HepG2 (cell line): ENCODE data around the gene TTC6. TPM values are rescaled to one million over a fixed set of nuclear protein-coding genes. Genes with fewer than 3 reads are reported as not detected.

ENCODE experiments used
- ERF ChIP-seq: IDR thresholded peaks from 2 replicates; pipeline ENCODE4 v1.6.1; 2018; ENCODE audit warnings: missing biosample characterization, missing genetic modification reagents
- FLYWCH1 ChIP-seq: sonication (generic); formaldehyde crosslinking; IDR thresholded peaks from 2 replicates; pipeline ENCODE4 v1.8.1; 2023; ENCODE audit warnings: mild to moderate bottlenecking, missing genetic modification reagents
- FOXA1 ChIP-seq, 2 experiments: fragments of 450-650 bp in 1 of 2; sonication (generic) in 1 of 2; formaldehyde crosslinking in 1 of 2; IDR thresholded peaks; 2 replicates each; pipeline versions ENCODE4 v1.4.0 to v1.6.1; 2016 to 2020; ENCODE audit warnings: missing genetic modification reagents in 1 of 2
- KMT2B ChIP-seq: IDR thresholded peaks from 2 replicates; pipeline ENCODE4 v1.6.1; 2016; ENCODE audit warnings: missing genetic modification reagents, missing compliant biosample characterization
- ZFP90 ChIP-seq: sonication (generic); formaldehyde crosslinking; IDR thresholded peaks from 2 replicates; pipeline ENCODE4 v1.8.0; 2022; ENCODE audit warnings: missing genetic modification reagents, mild to moderate bottlenecking, inconsistent platforms, borderline replicate concordance
- ZMYM3 ChIP-seq: sonication (generic); formaldehyde crosslinking; IDR thresholded peaks from 2 replicates; pipeline ENCODE4 v1.5.1; 2020; ENCODE audit warnings: mild to moderate bottlenecking, missing genetic modification reagents
- ZNF3 ChIP-seq: IDR thresholded peaks from 2 replicates; pipeline ENCODE4 v1.7.0; 2017; ENCODE audit warnings: inconsistent platforms
- ZNF614 ChIP-seq: IDR thresholded peaks from 2 replicates; pipeline ENCODE4 v1.6.1; 2018; ENCODE audit warnings: missing biosample characterization, missing genetic modification reagents, inconsistent platforms, borderline replicate concordance
- ZNF713 ChIP-seq: sonication (generic); formaldehyde crosslinking; IDR thresholded peaks from 2 replicates; pipeline ENCODE4 v1.4.0; 2020; ENCODE audit warnings: mild to moderate bottlenecking, missing genetic modification reagents
- polyA plus RNA-seq, 8 experiments: library from polyadenylated mRNA; depleted of rRNA in 3 of 8; stranded (reverse) in 7 of 8; unstranded in 1 of 8; fragments of >200 nt; fragmentation: Illumina TruSeq in 4 of 8; extraction: Trizol in 4 of 8; gene quantifications; 2 replicates each; pipeline versions ENCODE4 v1.2.1 to v1.2.3, GENCODE V29; 2011 to 2016; ENCODE audit warnings: low read depth in 4 of 8, missing spikeins in 1 of 8, mixed read lengths in 1 of 8; ENCODE audit not compliant: insufficient read depth in 1 of 8
- total RNA-seq, 5 experiments: library from RNA; depleted of rRNA; stranded (reverse); fragments of >200 nt; fragmentation: Illumina TruSeq; extraction: Trizol; gene quantifications; 2 replicates each; pipeline ENCODE4 v1.2.3, GENCODE V29; 2016; ENCODE audit warnings: low read depth in 1 of 5
- TF ChIP-seq, protein P1 (sequence below), 2 experiments: fragments of 450-650 bp in 1 of 2; sonication (generic) in 1 of 2; formaldehyde crosslinking in 1 of 2; IDR thresholded peaks; 2 replicates each; pipeline versions ENCODE4 v1.6.1 to v1.8.0; 2016 to 2022; ENCODE audit warnings: antibody characterized with exemption in 1 of 2, mild to moderate bottlenecking in 1 of 2, missing genetic modification reagents in 1 of 2
- TF ChIP-seq, protein P2 (sequence below): sonication (generic); formaldehyde crosslinking; IDR thresholded peaks from 2 replicates; pipeline ENCODE4 v1.5.1; 2020; ENCODE audit warnings: mild to moderate bottlenecking, moderate library complexity, missing genetic modification reagents
- TF ChIP-seq, protein P3 (sequence below): sonication (generic); formaldehyde crosslinking; IDR thresholded peaks from 2 replicates; pipeline ENCODE4 v1.4.0; 2020; ENCODE audit warnings: missing genetic modification reagents
- TF ChIP-seq, protein P4 (sequence below): sonication (generic); formaldehyde crosslinking; IDR thresholded peaks from 2 replicates; pipeline ENCODE4 v1.5.1; 2020; ENCODE audit warnings: missing genetic modification reagents, mild to moderate bottlenecking, borderline replicate concordance

Gene TTC6
- total and polyA plus RNA-seq, 2 of the 13 experiments (the other 11 are each of a cell fraction or from before 2014, with no cell fraction given): 9.3 to 27.4 TPM

DNA sequence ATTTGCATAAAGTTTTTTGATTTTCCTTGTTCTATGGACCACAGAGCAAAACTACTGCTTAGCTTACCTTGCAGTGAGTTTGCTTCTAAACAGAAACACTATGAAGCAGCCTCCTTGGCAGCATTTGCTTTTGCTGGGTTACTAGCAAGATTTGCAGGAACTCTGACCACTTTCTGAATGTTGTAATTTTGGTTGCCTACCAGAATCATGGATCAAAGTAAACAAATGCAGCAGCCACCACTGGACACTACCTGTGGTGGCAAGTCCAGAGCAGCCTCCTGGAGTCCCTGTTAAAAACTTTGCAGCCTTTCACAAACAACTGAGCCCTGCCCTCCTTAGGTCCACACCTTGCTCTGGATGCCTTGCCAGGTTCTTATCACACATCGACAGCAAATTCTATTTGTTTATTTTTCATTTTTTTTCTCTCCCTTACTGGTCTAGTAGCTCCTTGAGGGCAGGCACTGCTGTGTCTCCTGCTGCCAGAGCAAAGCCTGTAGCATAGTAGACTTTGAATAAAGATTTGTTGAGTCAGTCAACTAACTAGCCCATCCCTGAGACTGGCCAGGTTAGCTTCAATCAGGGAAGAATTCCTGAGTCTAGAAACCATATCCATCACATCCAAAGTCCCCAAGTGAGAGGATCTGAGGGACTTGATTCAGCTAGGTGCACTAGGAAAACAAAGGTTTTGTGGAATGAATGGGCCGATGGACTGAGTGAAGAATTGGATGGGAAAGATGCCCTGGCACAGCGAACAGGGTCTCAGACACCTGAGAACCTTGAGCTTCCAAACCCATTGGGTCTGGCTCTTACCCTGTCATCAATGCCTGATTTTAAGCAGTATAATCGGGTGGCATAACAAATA, 5.7 kb downstream of the TTC6 start (continued):
- TF ChIP-seq, protein P1, sequence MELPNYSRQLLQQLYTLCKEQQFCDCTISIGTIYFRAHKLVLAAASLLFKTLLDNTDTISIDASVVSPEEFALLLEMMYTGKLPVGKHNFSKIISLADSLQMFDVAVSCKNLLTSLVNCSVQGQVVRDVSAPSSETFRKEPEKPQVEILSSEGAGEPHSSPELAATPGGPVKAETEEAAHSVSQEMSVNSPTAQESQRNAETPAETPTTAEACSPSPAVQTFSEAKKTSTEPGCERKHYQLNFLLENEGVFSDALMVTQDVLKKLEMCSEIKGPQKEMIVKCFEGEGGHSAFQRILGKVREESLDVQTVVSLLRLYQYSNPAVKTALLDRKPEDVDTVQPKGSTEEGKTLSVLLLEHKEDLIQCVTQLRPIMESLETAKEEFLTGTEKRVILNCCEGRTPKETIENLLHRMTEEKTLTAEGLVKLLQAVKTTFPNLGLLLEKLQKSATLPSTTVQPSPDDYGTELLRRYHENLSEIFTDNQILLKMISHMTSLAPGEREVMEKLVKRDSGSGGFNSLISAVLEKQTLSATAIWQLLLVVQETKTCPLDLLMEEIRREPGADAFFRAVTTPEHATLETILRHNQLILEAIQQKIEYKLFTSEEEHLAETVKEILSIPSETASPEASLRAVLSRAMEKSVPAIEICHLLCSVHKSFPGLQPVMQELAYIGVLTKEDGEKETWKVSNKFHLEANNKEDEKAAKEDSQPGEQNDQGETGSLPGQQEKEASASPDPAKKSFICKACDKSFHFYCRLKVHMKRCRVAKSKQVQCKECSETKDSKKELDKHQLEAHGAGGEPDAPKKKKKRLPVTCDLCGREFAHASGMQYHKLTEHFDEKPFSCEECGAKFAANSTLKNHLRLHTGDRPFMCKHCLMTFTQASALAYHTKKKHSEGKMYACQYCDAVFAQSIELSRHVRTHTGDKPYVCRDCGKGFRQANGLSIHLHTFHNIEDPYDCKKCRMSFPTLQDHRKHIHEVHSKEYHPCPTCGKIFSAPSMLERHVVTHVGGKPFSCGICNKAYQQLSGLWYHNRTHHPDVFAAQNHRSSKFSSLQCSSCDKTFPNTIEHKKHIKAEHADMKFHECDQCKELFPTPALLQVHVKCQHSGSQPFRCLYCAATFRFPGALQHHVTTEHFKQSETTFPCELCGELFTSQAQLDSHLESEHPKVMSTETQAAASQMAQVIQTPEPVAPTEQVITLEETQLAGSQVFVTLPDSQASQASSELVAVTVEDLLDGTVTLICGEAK (IDR thresholded peaks at IDR 0.05): no peak
- TF ChIP-seq, protein P1 (CRISPR knock-in tag; IDR thresholded peaks at IDR 0.05): peak; percentile 65; the same call in 1 of the 2 replicates
- TF ChIP-seq, protein P2, sequence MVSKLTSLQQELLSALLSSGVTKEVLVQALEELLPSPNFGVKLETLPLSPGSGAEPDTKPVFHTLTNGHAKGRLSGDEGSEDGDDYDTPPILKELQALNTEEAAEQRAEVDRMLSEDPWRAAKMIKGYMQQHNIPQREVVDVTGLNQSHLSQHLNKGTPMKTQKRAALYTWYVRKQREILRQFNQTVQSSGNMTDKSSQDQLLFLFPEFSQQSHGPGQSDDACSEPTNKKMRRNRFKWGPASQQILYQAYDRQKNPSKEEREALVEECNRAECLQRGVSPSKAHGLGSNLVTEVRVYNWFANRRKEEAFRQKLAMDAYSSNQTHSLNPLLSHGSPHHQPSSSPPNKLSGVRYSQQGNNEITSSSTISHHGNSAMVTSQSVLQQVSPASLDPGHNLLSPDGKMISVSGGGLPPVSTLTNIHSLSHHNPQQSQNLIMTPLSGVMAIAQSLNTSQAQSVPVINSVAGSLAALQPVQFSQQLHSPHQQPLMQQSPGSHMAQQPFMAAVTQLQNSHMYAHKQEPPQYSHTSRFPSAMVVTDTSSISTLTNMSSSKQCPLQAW (CRISPR knock-in tag): 0 out of 2 replicates have a peak, but pooled peaks have one; percentile 18
- TF ChIP-seq FOXA1 (IDR thresholded peaks at IDR 0.05): no peak
- TF ChIP-seq FOXA1 (CRISPR knock-in tag; IDR thresholded peaks at IDR 0.05): 0 out of 2 replicates have a peak, but pooled peaks have one; percentile 33
- TF ChIP-seq ERF (CRISPR knock-in tag): peak; percentile 32; the same call in 1 of the 2 replicates
- no peak for TF ChIP-seq KMT2B (CRISPR knock-in tag)
- TF ChIP-seq, protein P3, sequence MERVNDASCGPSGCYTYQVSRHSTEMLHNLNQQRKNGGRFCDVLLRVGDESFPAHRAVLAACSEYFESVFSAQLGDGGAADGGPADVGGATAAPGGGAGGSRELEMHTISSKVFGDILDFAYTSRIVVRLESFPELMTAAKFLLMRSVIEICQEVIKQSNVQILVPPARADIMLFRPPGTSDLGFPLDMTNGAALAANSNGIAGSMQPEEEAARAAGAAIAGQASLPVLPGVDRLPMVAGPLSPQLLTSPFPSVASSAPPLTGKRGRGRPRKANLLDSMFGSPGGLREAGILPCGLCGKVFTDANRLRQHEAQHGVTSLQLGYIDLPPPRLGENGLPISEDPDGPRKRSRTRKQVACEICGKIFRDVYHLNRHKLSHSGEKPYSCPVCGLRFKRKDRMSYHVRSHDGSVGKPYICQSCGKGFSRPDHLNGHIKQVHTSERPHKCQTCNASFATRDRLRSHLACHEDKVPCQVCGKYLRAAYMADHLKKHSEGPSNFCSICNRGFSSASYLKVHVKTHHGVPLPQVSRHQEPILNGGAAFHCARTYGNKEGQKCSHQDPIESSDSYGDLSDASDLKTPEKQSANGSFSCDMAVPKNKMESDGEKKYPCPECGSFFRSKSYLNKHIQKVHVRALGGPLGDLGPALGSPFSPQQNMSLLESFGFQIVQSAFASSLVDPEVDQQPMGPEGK (CRISPR knock-in tag): 0 out of 2 replicates have a peak, but pooled peaks have one; percentile 9
- no peak for TF ChIP-seq ZNF713 (CRISPR knock-in tag)
- peak; percentile 53; the same call in 1 of the 2 replicates for TF ChIP-seq ZMYM3 (CRISPR knock-in tag)
- no peak for TF ChIP-seq ZFP90 (CRISPR knock-in tag)
- no peak for TF ChIP-seq FLYWCH1 (CRISPR knock-in tag)
- peak; percentile 94 for TF ChIP-seq ZNF3 (CRISPR knock-in tag)
- TF ChIP-seq, protein P4, sequence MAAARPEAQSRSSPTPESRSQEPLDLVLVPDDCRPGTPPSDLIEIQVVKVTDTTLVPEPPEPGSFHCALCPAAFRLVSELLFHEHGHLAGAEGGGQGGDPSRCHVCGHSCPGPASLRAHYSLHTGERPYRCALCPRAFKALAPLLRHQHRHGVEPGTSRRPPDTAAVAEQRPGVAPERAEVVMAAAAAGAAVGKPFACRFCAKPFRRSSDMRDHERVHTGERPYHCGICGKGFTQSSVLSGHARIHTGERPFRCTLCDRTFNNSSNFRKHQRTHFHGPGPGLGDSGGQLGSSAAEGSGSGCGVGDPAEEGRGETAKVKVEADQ (CRISPR knock-in tag): 0 out of 2 replicates have a peak, but pooled peaks have one; percentile 33
- peak; percentile 80; the same call in 1 of the 2 replicates for TF ChIP-seq ZNF614 (CRISPR knock-in tag)
